ENCODE results near the gene WNT3A.
"Not testable (repeated sequence)": the region's sequence is repeated elsewhere in the genome, so short reads cannot be mapped to it uniquely, and the experiment has no call there.

WNT3A gene

DNA sequence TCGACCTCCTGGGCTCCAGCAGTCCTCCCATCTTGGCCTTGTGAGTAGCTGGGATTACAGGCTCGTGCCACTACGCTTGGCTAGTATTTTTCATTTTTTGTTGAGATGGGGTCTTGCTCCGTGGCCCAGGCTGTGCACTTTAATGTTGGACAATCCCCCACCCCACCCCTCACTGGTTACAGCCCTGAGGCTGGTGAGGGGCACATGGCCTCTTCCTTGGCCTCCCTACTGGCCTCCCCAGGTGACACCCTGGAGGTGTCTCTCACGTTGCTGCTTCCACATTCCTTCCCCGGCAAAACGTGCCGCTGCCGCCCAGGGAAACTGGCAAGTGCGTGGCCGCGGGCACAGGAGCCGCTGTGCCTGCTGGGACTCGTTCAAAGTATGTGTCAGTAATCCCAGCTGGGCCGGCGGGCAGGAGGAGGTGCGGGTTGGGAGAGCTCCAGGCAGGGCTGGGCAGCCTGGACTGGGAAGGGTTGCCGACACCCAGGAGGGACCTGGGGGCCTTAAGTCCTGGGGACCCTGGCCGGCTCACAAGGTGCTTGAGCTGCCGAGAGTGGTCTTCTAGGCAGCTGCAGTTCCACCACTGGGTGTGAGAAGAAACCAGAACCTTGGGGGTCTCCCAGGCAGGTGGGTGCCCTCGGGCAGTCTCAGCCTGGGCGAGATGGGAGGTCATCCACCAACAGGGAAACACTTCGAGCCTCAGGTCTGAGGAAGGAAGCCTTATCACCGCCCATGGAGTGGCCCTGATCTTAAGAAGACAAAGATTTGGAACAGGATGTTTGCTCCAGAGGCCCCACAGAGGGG, 6.5 kb downstream of the WNT3A start:
- no peak for DNase-seq

- DNase-seq = no peak
These were observed 7.4 kb downstream of the WNT3A start for GRCh38 chr1:228013935-228014930.

DNA sequence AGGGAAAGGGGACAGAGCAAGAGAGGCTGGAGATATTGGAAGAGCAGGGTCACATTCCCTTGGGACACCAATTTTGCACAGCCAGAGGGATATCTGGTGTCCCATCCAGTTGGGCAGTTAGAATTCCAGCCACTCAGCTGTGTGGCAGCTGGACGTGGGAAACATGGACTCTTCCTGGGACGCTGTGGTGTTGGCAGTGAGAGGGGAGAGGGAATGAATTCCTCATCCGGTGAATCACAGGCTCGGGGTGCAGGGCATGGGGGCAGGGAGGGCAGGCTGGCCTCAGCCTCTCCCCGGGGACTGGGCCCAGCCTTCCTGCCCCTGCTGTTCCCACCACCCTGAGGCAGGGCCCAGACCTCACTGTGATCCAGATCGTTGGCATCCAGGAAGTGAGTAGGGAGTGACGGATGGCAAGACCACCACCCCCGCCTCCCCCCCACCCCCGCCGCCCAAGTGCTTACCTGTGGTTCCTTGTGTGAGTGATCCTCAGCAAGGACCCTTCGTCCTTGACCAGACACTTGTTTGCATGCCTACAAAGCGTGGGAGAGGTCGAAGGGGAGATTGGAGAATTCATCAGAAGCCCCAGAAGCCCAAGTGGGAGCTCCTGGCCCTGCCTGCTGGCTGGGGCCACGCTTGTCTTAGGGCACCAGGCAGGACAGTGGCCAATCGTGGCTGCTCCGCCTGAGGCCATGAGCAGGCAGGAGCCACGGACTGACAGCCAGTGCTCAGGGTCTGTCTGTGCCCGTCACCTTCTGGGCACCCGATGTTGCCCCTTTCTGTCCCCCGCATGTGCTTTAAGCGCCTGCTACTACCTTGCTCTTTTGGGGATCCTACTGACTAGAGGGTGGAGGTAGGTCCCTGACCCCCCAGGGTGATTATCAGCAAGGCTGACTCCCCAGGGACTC, 8.7 kb downstream of the WNT3A start:
- DNase-seq = no peak

DNA sequence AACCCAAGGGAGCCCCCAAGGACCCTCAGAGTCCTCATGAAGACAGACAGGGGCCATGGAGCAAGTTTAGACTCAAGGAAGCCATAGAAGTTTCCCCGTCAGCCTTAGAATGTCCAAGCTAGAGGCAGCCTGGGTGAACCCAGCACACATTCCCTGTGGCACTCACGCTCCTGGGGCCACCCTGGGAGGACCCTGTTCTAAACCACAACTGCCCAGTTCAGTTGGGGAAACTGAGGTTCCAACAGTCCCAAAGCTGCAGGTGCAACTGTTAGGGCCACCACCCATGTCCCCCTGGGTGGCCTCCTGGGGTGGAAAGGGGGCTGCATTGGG, 9.3 kb downstream of the WNT3A start:
- DNase-seq = no peak

GRCh38 chr1:228016653-228017355, 10.0 kb downstream of the WNT3A start:
- no peak for DNase-seq

GRCh38 chr1:228017356-228018124, 10.7 kb downstream of the WNT3A start:
- DNase-seq = no peak

GRCh38 chr1:228018125-228018398, 11.3 kb downstream of the WNT3A start:
- no peak for DNase-seq

DNA sequence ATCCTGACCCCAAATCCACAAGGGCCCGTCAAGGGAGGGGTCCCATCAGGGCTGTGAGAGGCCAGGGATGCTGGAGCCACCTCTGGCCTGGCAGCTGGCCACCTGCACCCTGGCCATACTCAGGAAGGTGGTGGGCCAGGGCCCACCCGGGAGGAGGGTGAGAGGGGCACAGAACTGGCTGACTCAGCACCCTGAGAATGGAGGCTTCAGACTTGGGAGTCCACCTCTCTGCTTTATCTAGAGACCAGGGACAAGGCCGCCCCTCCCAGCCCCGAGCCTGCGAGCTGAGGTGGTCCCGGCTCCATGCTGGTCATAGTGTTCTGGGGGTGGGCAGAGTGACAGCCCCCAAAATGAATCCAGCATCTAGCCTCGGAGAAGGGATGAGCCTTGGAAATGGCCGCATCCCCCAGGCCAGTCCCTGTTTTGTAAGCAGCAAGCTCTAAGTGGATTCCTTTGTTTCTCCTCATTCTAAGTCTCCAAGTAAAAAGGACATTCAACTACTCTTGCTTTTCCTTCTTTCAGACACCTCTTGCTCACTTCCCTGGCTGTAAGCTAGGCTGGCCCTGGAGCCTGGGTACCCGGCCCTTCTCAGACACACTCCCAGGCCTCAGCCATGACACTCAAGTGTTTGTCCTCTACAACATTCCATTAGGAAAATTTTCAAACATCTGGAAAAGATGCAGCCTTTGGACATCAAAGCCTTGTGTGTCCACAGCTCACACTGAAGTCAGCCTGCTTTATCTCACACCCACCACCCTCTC, 12.3 kb downstream of the WNT3A start:
- DNase-seq = no peak

GRCh38 chr1:228019722-228020083, 12.9 kb downstream of the WNT3A start:
- DNase-seq = not testable (repeated sequence)

- DNase-seq = no peak
These were observed 14.0 kb downstream of the WNT3A start for GRCh38 chr1:228020686-228021354.

DNA sequence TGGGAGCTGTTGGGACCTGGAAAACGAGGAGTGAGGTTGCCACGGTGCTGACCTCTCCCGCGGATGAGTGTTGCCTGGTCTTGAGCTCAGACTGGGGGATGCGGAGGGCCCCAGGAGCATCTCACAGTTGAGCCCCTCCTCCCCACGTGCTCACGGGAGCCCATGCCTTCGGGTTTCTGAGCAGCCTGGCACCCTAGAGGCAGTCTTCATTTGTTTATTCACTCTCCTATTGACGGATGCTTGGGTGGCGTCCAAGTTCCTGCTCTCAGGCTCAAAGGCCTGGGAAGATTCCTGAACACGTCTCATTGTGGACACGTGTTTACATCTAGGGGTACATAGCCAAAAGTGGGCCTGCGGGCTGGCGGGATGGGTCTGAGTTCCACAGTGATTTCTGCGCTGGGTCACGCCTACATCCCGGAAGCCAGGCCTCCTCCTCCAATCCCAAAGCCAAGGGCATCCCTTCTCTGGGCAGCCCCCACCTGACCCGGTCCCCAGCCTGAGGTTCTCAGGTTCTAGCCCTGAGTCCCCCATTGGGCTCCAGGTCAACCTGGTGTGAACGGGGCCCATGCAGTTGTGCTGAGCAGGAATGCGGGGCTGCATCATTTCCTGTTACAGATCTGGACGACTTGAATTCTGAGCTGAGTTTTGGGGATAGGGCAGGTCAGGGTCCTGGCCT, 14.7 kb downstream of the WNT3A start:
- DNase-seq = no peak

GRCh38 chr1:228022571-228023293, 15.9 kb downstream of the WNT3A start:
- DNase-seq = no peak

- no peak for DNase-seq
These were observed 16.5 kb downstream of the WNT3A start for GRCh38 chr1:228023294-228023639.

- DNase-seq = no peak
These were observed 22.5 kb downstream of the WNT3A start for GRCh38 chr1:228029281-228029680.

DNA sequence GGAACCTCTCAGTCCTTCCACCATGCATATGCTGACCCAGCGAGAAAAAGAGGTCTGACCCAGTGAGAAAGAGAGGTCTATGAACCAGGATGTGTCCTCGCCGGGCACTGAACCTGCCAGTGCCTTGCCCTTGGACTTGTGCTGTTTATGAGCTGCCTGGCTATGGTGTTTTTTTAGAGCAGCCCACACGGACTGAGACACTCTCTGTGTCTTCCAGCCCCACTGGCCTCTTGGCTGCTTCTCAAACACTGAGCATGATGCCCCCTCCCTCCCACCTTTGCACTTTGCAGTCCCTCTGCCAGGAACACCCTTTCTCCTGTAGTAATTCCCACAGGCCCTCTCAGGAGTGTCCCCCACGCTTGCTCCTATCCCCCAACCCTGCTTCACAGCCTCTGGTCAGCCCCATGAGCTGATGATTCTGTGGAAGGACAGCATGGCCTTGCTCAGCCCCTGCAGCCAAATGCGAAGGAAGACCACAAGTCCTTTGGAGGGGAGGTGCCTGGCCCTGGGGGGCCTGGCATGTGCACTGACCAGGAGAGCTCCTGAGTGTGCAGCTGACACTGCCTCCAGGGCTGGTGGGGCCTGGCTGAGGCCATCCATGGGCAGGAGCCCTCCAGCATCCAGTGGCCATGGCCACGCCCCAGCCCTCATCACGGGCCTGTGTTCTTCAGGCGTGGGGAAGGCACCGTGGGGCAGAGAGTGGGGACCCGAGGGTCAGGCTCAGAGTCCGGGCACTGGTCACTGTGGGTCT, 23.8 kb downstream of the WNT3A start:
- DNase-seq = no peak

DNA sequence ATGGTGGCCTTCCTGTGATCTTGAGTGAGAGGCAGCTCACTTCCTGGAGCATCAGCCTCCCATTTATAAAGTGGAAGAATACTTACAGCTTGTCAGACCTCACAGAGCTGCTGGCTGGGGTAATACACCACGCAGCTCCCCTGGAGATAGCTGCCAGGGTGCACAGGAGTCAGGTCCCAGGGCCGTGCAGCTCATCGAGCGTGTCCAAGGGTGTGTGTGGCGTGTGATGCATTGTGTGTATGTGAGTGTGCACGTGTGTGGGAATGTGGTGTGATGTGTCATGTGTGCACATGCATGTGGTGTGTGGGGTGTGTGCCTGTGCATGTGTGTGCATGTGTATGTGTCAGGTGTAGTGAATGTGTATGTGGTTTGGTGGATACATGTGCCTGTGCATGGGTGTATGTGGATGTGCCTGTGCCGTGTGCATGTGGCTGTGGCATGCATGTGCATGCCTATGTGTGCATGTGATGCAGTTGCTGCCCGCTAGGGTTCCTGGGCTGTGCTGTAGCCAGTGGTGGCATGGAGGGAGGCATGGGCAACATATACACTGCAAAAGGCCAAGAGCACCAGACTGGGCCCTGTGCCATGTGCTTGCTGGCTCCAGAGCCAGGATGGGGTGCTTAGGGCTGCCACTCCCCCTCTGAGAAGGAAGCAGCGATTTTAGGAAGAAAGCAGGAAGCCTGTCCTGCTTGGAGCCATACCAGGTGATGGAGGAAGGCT, 24.6 kb downstream of the WNT3A start:
- DNase-seq = no peak

DNA sequence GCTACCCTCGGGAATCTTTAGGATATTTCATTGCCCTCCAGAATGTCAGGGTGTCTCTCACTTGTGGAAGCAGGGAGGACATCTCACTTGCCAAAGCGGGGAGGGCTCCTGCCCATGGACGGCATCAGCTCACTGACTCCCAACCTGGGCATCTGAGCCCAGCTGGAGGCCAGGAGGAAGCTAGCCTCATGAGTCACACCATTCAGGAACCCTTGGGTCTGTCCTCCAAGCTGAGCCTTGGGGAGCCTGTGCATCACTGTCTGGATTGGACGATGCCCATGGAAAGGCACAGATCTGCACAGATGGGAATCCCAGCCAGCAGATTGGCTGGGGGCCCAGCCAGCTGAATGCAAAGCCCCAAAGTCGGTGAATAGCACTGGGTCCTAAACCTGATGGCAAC, 25.2 kb downstream of the WNT3A start:
- no peak for DNase-seq

DNA sequence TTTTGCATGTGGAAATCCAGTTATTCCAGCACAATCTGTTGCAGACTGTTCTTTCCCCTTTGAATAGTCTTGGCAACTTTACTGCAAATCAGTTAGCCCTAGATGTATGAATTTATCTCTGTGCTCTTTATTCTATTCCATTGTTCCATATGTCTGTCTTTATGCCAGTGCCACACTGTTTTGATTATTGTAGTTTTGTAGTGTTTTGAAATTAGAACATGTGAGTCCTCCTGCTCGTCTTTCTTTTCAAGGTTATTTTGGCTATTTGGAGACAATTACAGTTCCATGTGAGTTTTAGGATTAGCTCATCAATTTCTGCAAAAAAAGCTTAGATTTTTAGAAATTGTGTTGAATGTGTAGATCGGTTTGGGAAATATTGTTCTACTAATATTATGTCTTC, 26.6 kb downstream of the WNT3A start:
- no peak for DNase-seq

Data from NCI-H748 treated with DMSO at 0.1 percent for 48 hours (cell line).